ENCODE measurements around the gene PRAC2. TPM values are rescaled to one million over a fixed set of nuclear protein-coding genes. Genes with fewer than 3 reads are reported as not detected.

Gene PRAC2
- total and polyA plus RNA-seq, 2 of the 13 experiments (the other 11 are each of a cell fraction or from before 2014, with no cell fraction given) = not detected

DNA sequence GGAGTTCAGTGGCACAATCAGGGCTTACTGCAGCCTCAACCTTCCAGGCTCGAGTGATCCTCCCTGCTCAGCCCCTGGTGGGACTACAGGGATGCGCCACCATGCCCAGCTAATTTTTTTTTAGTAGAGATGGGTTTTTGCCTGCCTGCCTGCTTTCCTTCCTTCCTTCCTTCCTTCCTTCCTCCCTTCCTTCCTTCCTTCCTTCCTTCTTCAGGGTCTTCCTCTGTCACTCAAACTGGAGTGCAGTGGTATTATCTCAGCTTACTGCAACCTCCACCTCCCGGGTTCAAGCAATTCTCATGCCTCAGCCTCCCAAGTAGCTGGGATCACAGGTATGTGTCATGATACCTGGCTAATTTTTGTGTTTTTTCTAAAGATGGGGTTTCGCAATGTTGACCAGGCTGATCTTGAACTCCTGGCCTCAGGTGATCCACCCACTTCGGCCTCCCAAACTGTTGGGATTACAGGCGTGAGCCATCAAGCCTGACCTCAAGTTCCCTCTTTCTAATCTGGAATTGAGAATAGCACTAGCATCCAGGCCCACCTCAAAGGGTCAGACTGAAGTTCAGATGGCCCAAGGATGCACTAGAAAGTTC is 45.9 kb upstream of the PRAC2 start:
- POLR2A ChIA-PET = no interaction called here
- intact Hi-C loops (cut with micrococcal nuclease; ENCODE audit: unreplicated experiment) (loop anchor here (5.0 kb wide), 1 partner anchor 130 kb away; no protein-coding TSS in a partner anchor), in situ Hi-C loops (cut with HindIII; ENCODE audit: extremely low pct_ligation_motif_present, low pct_unique_long_range_greater_than_20kb) (no loop called here)
- Histone ChIP-seq H3K79me2 (ENCODE audit: insufficient read depth, low read length) (no peaks in the 10 kb centered on the region), H4K20me1 (ENCODE audit: insufficient read depth, low read length) (no peaks in the 10 kb centered on the region), H3K9ac (ENCODE audit: insufficient read depth, low read depth, low read length) (no peak overlapping the region), H3K9me3 (ENCODE audit: low read length) (no peaks in the 10 kb centered on the region), H3K27ac (ENCODE audit: extremely low read length, insufficient read depth, low read length) (no peak overlapping the region), H3K4me1 (ENCODE audit: insufficient read depth, low read length) (peaks cover 12% of the 10 kb centered on the region; the same call in 1 of the 2 replicates), H3K4me3 (replicated peaks in 1 of 3; ENCODE audit: insufficient read depth in 1 of 3, low read depth in 2 of 3, low read length in 3 of 3) (no peak overlapping the region), H3K36me3 (replicated peaks in 1 of 2; ENCODE audit: control insufficient read depth in 1 of 2, insufficient read depth in 2 of 2, low read length in 2 of 2) (no peaks in the 10 kb centered on the region), H3K27me3 (ENCODE audit: control insufficient read depth in 1 of 2, insufficient read depth in 2 of 2, low read length in 2 of 2) (peaks cover 0 to 21% of the 10 kb centered on the region in 2 experiments; a peak in 3 of 5 replicates), H3K4me2 (ENCODE audit: low read depth, low read length) (no peak overlapping the region), H2AFZ (ENCODE audit: low read length) (no peak overlapping the region)
- no TSS peak for BruUV-seq (replicated peaks)
- no peak for TF ChIP-seq ZNF34 (CRISPR knock-in tag; IDR thresholded peaks at IDR 0.05; ENCODE audit: borderline replicate concordance)
- no peak for TF ChIP-seq KLF11 (CRISPR knock-in tag; IDR thresholded peaks at IDR 0.05)
- TF ChIP-seq HOXA3 (CRISPR knock-in tag; IDR thresholded peaks at IDR 0.05) = no peak
- 0 out of 2 replicates have a peak, but pooled peaks have one; percentile 24 for TF ChIP-seq CEBPB (IDR thresholded peaks at IDR 0.05; ENCODE audit: borderline replicate concordance, low read depth, low read length)
- 23% methylated on average over 6 of the region's 6 CpGs for WGBS (ENCODE audit: low lambda C conversion rate)
- ATAC-seq (no peak), DNase-seq (ENCODE audit: low spot score) (no peak), FAIRE-seq (no peak)
- CTCF ChIA-PET (ENCODE audit: low intra/inter-chr PET ratio, low total read pairs) = interaction anchor here (2.7 kb wide), 1 partner anchor 202 kb away, joined by 30 read pairs; no protein-coding TSS in a partner anchor

- ChIA-PET CTCF (ENCODE audit: low intra/inter-chr PET ratio, low total read pairs) (interaction anchor here (1.2 to 2.9 kb wide), 4 partner anchors 113 to 206 kb away, joined by 3 to 30 read pairs (median 14); no protein-coding TSS in a partner anchor), POLR2A (interaction anchor here (0.6 to 1.5 kb wide), 4 partner anchors 121 to 214 kb away, joined by 3 to 5 read pairs (median 4); partner anchors contain the start of gene ATP5MC1)
- peaks cover 0 to 26% of the 10 kb centered on the region in 2 experiments; a peak in 3 of 5 replicates for H3K27me3 ChIP-seq (ENCODE audit: control insufficient read depth in 1 of 2, insufficient read depth in 2 of 2, low read length in 2 of 2)
- H3K79me2 ChIP-seq (ENCODE audit: insufficient read depth, low read length) = no peaks in the 10 kb centered on the region
- no peaks in the 10 kb centered on the region for H4K20me1 ChIP-seq (ENCODE audit: insufficient read depth, low read length)
- no peak overlapping the region for H3K9ac ChIP-seq (ENCODE audit: insufficient read depth, low read depth, low read length)
- H3K4me3 ChIP-seq (replicated peaks in 1 of 3; ENCODE audit: insufficient read depth in 1 of 3, low read depth in 2 of 3, low read length in 3 of 3) = peak overlapping the region in 1 of 3 experiments; percentile 51; a peak in 1 of 6 replicates
- no peaks in the 10 kb centered on the region for H3K36me3 ChIP-seq (replicated peaks in 1 of 2; ENCODE audit: control insufficient read depth in 1 of 2, insufficient read depth in 2 of 2, low read length in 2 of 2)
- DNase-seq (ENCODE audit: low spot score) = peak; percentile 48
- BruUV-seq (replicated peaks) = no TSS peak
- no peak overlapping the region for H2AFZ ChIP-seq (ENCODE audit: low read length)
- in situ Hi-C loops (cut with HindIII; ENCODE audit: extremely low pct_ligation_motif_present, low pct_unique_long_range_greater_than_20kb) = no loop called here
- H3K27ac ChIP-seq (ENCODE audit: extremely low read length, insufficient read depth, low read length) = no peak overlapping the region
- H3K9me3 ChIP-seq (ENCODE audit: low read length) = no peaks in the 10 kb centered on the region
- H3K4me2 ChIP-seq (ENCODE audit: low read depth, low read length) = peak overlapping the region; percentile 58
- intact Hi-C loops (cut with micrococcal nuclease; ENCODE audit: unreplicated experiment) = loop anchor here (1.0 to 5.0 kb wide), 3 partner anchors 112 to 201 kb away; no protein-coding TSS in a partner anchor
- peak; percentile 44 for FAIRE-seq
- 0 out of 2 replicates have a peak, but pooled peaks cover 9% of the 10 kb centered on the region for H3K4me1 ChIP-seq (ENCODE audit: insufficient read depth, low read length)
- 6% methylated on average over 24 of the region's 41 CpGs for WGBS (ENCODE audit: low lambda C conversion rate)
- peak; percentile 98 for ATAC-seq
- TF ChIP-seq GABPB1 (CRISPR knock-in tag; IDR thresholded peaks at IDR 0.05) = peak; percentile 65
- TF ChIP-seq LCORL (IDR thresholded peaks at IDR 0.05) = no peak
- TF ChIP-seq LCORL (CRISPR knock-in tag; IDR thresholded peaks at IDR 0.05) = no peak
- no peak for TF ChIP-seq ZFP62 (CRISPR knock-in tag; IDR thresholded peaks at IDR 0.05)
- TF ChIP-seq ASH2L (IDR thresholded peaks at IDR 0.05; ENCODE audit: insufficient read length, low read depth, low read length) = peak; percentile 27
- TF ChIP-seq ZNF777 (CRISPR knock-in tag; IDR thresholded peaks at IDR 0.05) = no peak
- no peak for TF ChIP-seq CEBPZ (IDR thresholded peaks at IDR 0.05; ENCODE audit: low read length)
- TF ChIP-seq ZNF460 (CRISPR knock-in tag; IDR thresholded peaks at IDR 0.05; ENCODE audit: borderline replicate concordance) = no peak
- no peak for TF ChIP-seq EP300 (IDR thresholded peaks at IDR 0.05; ENCODE audit: low read depth in 2 of 2, low read length in 2 of 2)
- TF ChIP-seq EP300 (CRISPR knock-in tag; IDR thresholded peaks at IDR 0.05; ENCODE audit: borderline replicate concordance) = no peak
These were observed 44.6 kb upstream of the PRAC2 start for GRCh38 chr17:48678141-48678971.

Data from HepG2 (cell line).